Urinary bladder (tissue), 4 donors: ENCODE data around the gene C1QTNF9B. TPM values are rescaled to one million over a fixed set of nuclear protein-coding genes. Genes with fewer than 3 reads are reported as not detected.

Experiments
- DNase-seq: peaks from one replicate; pipeline ENCODE4 v3.0.0-alpha.2; 2015; ENCODE audit errors: extremely low spot score
- H3K27ac ChIP-seq: one replicate; pipeline ENCODE4 v1.5.1; 2013; ENCODE audit warnings: low read depth, mild to moderate bottlenecking, moderate library complexity
- H3K36me3 ChIP-seq: one replicate; pipeline ENCODE4 v1.6.1; 2013; ENCODE audit warnings: mild to moderate bottlenecking, moderate library complexity; ENCODE audit not compliant: insufficient read depth
- H3K4me1 ChIP-seq: one replicate; pipeline ENCODE4 v1.6.1; 2013; ENCODE audit warnings: mild to moderate bottlenecking, moderate library complexity; ENCODE audit not compliant: insufficient read depth
- H3K4me3 ChIP-seq: one replicate; pipeline ENCODE4 v1.5.1; 2013; ENCODE audit warnings: low read depth, low read length
- WGBS: extraction: QIAGEN DNeasy Blood & Tissue Kit; methylation state at CpG from one replicate; pipeline ENCODE4 v1.1.7; 2013; 5-methylcytosine and 5-hydroxymethylcytosine counted together
- polyA plus RNA-seq: library from polyadenylated mRNA; stranded (reverse); fragments of 200-250 nt; gene quantifications from one replicate; pipeline ENCODE4 v1.2.3, GENCODE V29; 2013
- total RNA-seq: library from RNA; depleted of rRNA; stranded (reverse); fragments of >200 nt; gene quantifications from one replicate; pipeline ENCODE4 v1.2.3, GENCODE V29; 2014
- donor health status: healthy with polysubstance abuse.
- donor health status: healthy.

C1QTNF9B gene
- total and polyA plus RNA-seq, 2 donors: 0.49 to 0.58 TPM

GRCh38 chr13:23859904-23860303 lies 37.4 kb downstream of the C1QTNF9B start:
- Histone ChIP-seq H3K36me3 (no peaks in the 10 kb centered on the region), H3K4me3 (no peak overlapping the region), H3K4me1 (no peaks in the 10 kb centered on the region), H3K27ac (no peak overlapping the region)
- no peak for DNase-seq
- 94% methylated on average over 2 of the region's 2 CpGs for WGBS

DNA sequence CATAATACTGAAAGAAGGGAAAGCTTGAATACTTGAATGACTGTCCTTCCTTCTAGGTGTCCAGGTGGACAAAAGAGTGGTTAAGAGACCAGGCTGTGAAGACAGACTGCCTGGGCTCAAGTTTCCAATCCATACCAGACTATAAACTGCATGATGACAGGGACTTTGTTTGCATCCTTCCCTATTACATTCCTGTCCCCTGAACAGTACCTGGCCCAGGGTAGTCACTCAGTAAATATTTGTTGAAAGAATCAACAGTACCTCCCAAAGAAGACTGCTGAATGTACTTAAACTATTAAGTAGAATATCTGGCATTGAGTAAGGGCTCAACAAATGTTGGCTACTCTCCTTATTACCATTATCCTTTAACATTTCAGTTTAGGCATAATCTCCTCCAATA lies 37.8 kb downstream of the C1QTNF9B start:
- Histone ChIP-seq H3K4me3 (no peak overlapping the region), H3K4me1 (no peaks in the 10 kb centered on the region), H3K27ac (no peak overlapping the region), H3K36me3 (no peaks in the 10 kb centered on the region)
- DNase-seq: no peak

GRCh38 chr13:23858546-23858945 lies 38.8 kb downstream of the C1QTNF9B start:
- no peaks in the 10 kb centered on the region for H3K4me1 ChIP-seq
- no peak for DNase-seq
- 85% methylated on average over 5 of the region's 5 CpGs for WGBS
- no peak overlapping the region for H3K4me3 ChIP-seq
- H3K27ac ChIP-seq: no peak overlapping the region
- H3K36me3 ChIP-seq: no peaks in the 10 kb centered on the region

DNA sequence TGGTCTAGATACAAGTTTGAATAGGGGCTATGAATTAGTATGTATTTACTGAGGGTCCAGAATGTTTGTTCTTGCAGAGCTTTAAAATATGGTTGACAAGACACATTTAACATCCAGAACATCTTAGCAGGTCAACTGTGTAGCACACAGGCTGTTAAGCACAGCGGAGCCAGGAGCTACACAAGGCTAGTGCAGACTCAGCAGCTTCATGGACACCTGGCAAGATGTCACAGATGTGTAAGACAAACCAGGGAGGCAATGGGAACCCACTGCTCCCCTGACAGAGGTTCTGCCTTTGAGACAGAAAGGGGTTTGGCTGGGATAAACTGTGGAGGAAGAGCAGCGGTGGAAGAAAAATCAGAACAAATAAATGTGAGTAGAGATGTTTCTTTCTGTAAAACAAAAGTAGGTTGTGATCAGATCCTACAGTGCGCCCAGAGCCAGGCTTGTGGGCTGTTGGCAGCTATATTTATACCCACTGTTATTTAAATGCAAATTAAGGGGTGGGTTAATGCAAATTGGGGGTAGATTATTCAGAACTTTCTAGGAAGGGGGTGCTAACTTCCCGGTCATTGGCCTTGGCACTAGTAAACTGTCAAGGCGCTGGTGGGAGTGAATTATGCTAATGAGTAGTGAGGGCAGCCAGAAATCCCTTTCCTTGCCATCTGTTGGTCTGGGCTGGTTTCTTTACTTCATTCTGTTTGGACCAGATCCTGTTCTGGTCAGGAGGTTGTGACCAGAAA lies 41.1 kb downstream of the C1QTNF9B start:
- Histone ChIP-seq H3K4me3 (no peak overlapping the region), H3K36me3 (no peaks in the 10 kb centered on the region), H3K27ac (no peak overlapping the region), H3K4me1 (no peaks in the 10 kb centered on the region)
- WGBS: 87% methylated on average over 5 of the region's 5 CpGs
- DNase-seq: no peak

GRCh38 chr13:23855360-23855759 lies 41.9 kb downstream of the C1QTNF9B start:
- Histone ChIP-seq H3K36me3 (no peaks in the 10 kb centered on the region), H3K27ac (no peak overlapping the region), H3K4me3 (no peak overlapping the region), H3K4me1 (no peaks in the 10 kb centered on the region)
- no peak for DNase-seq
- WGBS: 93% methylated on average over 3 of the region's 3 CpGs

GRCh38 chr13:23852351-23852750 lies 45.0 kb downstream of the C1QTNF9B start:
- H3K27ac ChIP-seq: no peak overlapping the region
- no peak overlapping the region for H3K4me3 ChIP-seq
- WGBS: 81% methylated on average over 2 of the region's 2 CpGs
- no peaks in the 10 kb centered on the region for H3K36me3 ChIP-seq
- no peaks in the 10 kb centered on the region for H3K4me1 ChIP-seq
- no peak for DNase-seq

DNA sequence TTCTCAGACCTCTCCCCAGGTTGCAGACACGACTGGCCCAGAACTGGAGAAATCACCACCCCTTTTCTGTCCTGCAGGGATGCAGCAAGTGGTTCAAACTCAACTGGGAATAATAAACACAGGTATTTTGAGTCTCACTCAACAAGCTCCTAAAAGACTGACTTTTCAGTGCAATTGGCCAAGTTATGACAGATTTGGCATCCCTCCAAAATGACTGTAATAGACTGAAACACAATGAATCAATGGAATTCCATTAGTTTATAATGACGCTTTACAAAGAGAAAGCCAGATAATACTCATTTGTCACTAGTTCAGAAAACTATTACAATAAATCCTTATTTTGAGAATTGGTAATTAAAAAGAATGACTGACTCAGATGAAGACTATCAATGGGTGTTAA lies 46.2 kb downstream of the C1QTNF9B start:
- no peak overlapping the region for H3K27ac ChIP-seq
- no peaks in the 10 kb centered on the region for H3K36me3 ChIP-seq
- H3K4me3 ChIP-seq: no peak overlapping the region
- no peaks in the 10 kb centered on the region for H3K4me1 ChIP-seq
- WGBS: 87% methylated on average over 2 of the region's 2 CpGs
- no peak for DNase-seq

- Histone ChIP-seq H3K36me3 (no peaks in the 10 kb centered on the region), H3K4me3 (no peak overlapping the region), H3K27ac (no peak overlapping the region), H3K4me1 (no peaks in the 10 kb centered on the region)
- WGBS: 90% methylated on average over 1 of the region's 1 CpG
- DNase-seq: no peak
Observed at GRCh38 chr13:23850134-23850533, 47.2 kb downstream of the C1QTNF9B start.

DNA sequence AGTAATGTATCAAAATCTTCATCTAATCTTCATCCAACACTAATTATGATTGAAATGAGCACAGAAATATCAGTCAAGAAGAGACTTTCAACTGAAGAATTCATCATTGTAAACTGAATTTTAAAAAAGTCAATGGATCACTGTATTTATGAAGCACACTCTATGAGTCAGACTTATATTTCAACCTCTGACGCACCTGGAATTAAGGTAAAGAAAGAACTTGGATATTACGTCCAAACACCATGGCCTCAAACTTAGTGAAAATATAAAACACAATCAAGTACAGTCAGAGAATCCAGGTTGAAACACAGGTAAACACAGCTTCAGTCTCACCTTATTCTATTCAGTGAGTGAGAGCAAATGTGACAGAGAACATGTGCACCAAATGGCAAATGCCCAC lies 47.6 kb downstream of the C1QTNF9B start:
- Histone ChIP-seq H3K4me3 (no peak overlapping the region), H3K36me3 (no peaks in the 10 kb centered on the region), H3K27ac (no peak overlapping the region), H3K4me1 (no peaks in the 10 kb centered on the region)
- WGBS: over 99% methylated on average over 2 of the region's 2 CpGs
- no peak for DNase-seq

GRCh38 chr13:23848646-23849141 lies 48.6 kb downstream of the C1QTNF9B start:
- H3K4me3 ChIP-seq: no peak overlapping the region
- 75% methylated on average over 8 of the region's 8 CpGs for WGBS
- no peaks in the 10 kb centered on the region for H3K4me1 ChIP-seq
- H3K36me3 ChIP-seq: no peaks in the 10 kb centered on the region
- no peak overlapping the region for H3K27ac ChIP-seq
- no peak for DNase-seq

- no peaks in the 10 kb centered on the region for H3K36me3 ChIP-seq
- H3K27ac ChIP-seq: no peak overlapping the region
- H3K4me1 ChIP-seq: no peaks in the 10 kb centered on the region
- no peak overlapping the region for H3K4me3 ChIP-seq
- 58% methylated on average over 2 of the region's 2 CpGs for WGBS
- DNase-seq: no peak
Observed at GRCh38 chr13:23848019-23848418, 49.3 kb downstream of the C1QTNF9B start.

GRCh38 chr13:23847497-23847896 lies 49.8 kb downstream of the C1QTNF9B start:
- 84% methylated on average over 2 of the region's 2 CpGs for WGBS
- DNase-seq: no peak
- Histone ChIP-seq H3K4me1 (no peaks in the 10 kb centered on the region), H3K27ac (no peak overlapping the region), H3K36me3 (no peaks in the 10 kb centered on the region), H3K4me3 (no peak overlapping the region)

GRCh38 chr13:23845105-23845725 lies 52.1 kb downstream of the C1QTNF9B start:
- DNase-seq: no peak
- no peak overlapping the region for H3K27ac ChIP-seq
- no peaks in the 10 kb centered on the region for H3K4me1 ChIP-seq
- H3K36me3 ChIP-seq: no peaks in the 10 kb centered on the region
- no peak overlapping the region for H3K4me3 ChIP-seq
- WGBS: 92% methylated on average over 5 of the region's 5 CpGs

DNA sequence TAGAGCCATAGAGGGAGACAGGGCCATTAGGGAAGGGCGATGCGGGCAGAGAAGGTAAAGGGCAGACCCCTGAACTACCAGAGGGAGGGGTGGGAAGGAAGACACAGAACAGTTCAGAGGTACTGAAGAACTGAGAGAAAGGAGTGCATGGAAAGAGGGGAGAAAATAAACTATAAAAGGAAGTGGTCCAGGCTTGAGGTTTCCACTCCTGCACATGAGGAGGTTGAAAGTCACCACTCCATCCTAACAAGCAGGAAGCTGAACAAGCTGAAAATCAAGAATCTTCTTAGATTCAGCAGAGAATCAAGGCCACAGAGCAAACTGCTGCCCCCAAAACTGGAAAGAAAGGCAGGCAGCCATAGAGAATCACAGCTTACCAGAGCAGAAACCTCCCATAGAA lies 53.2 kb downstream of the C1QTNF9B start:
- DNase-seq: no peak
- H3K36me3 ChIP-seq: no peaks in the 10 kb centered on the region
- H3K4me1 ChIP-seq: no peaks in the 10 kb centered on the region
- no peak overlapping the region for H3K27ac ChIP-seq
- H3K4me3 ChIP-seq: no peak overlapping the region
- WGBS: 81% methylated on average over 2 of the region's 2 CpGs
